HG03442 (cell line): Measurements from ENCODE around the gene LRRC61.

Experiments
- ATAC-seq: cut with Tn5 transposase; IDR thresholded peaks from one replicate; pipeline ENCODE4 v1.9.1; 2021; ENCODE audit warnings: mild to moderate bottlenecking, moderate library complexity; ENCODE audit not compliant: unreplicated experiment

LRRC61 gene

GRCh38 chr7:150329331-150330120 lies 6.4 kb downstream of the LRRC61 start:
- ATAC-seq = no peak

GRCh38 chr7:150330211-150330885 lies 7.2 kb downstream of the LRRC61 start:
- ATAC-seq = no peak

GRCh38 chr7:150332852-150333635 lies 9.9 kb downstream of the LRRC61 start:
- no peak for ATAC-seq

GRCh38 chr7:150333659-150334058 lies 10.5 kb downstream of the LRRC61 start:
- no peak for ATAC-seq

GRCh38 chr7:150334108-150334507 lies 11.0 kb downstream of the LRRC61 start:
- no peak for ATAC-seq

- no peak for ATAC-seq
Observed at GRCh38 chr7:150335108-150335773, 12.1 kb downstream of the LRRC61 start.

GRCh38 chr7:150335774-150336112 lies 12.6 kb downstream of the LRRC61 start:
- no peak for ATAC-seq

GRCh38 chr7:150336746-150337145 lies 13.6 kb downstream of the LRRC61 start:
- no peak for ATAC-seq

GRCh38 chr7:150337179-150337578 lies 14.0 kb downstream of the LRRC61 start:
- ATAC-seq = no peak

GRCh38 chr7:150337659-150338081 lies 14.5 kb downstream of the LRRC61 start:
- no peak for ATAC-seq

GRCh38 chr7:150338166-150338829 lies 15.1 kb downstream of the LRRC61 start:
- ATAC-seq = no peak

- ATAC-seq = no peak
Observed at GRCh38 chr7:150339409-150339809, 16.3 kb downstream of the LRRC61 start.

- no peak for ATAC-seq
Observed at GRCh38 chr7:150340024-150340749, 17.0 kb downstream of the LRRC61 start.

- no peak for ATAC-seq
Observed at GRCh38 chr7:150340875-150341262, 17.7 kb downstream of the LRRC61 start.

- ATAC-seq = no peak
Observed at GRCh38 chr7:150341263-150342120, 18.3 kb downstream of the LRRC61 start, which contains the start of gene RARRES2. TSS of gene RARRES2 (minus strand) at chr7:150341629. CDS start at chr7:150340609, 1,020 bp downstream.

GRCh38 chr7:150342121-150342408 lies 18.9 kb downstream of the LRRC61 start:
- ATAC-seq = no peak

GRCh38 chr7:150343225-150343624 lies 20.1 kb downstream of the LRRC61 start:
- ATAC-seq = no peak

- no peak for ATAC-seq
Observed at GRCh38 chr7:150344299-150344698, 21.1 kb downstream of the LRRC61 start.

- ATAC-seq = no peak
Observed at GRCh38 chr7:150345012-150345411, 21.9 kb downstream of the LRRC61 start.
